ENCODE data around the gene PLA2G4D. TPM values are rescaled to one million over a fixed set of nuclear protein-coding genes. Genes with fewer than 3 reads are reported as not detected.

The PLA2G4D gene
- total RNA-seq, 6 experiments from 2014 or later, result not detected

GRCh38 chr15:42069496-42070278 is 24.7 kb downstream of the PLA2G4D start:
- H3K9me3 Mint-ChIP-seq, result peaks cover 4% of the 10 kb centered on the region; the same call in 1 of the 2 replicates
- DNase-seq, result no peak
- peaks cover 19% of the 10 kb centered on the region for H3K4me1 Mint-ChIP-seq (ENCODE audit: low read depth)
- TF ChIP-seq CTCF (IDR thresholded peaks at IDR 0.05), result no peak
- no peak overlapping the region for H3K27ac Mint-ChIP-seq
- peaks cover 5% of the 10 kb centered on the region; the same call in 1 of the 2 replicates for H3K36me3 Mint-ChIP-seq (ENCODE audit: low read depth)
- H3K4me3 Mint-ChIP-seq, result no peak overlapping the region
- peaks cover 31% of the 10 kb centered on the region for H3K27me3 Mint-ChIP-seq (ENCODE audit: insufficient read depth)

- no peak for DNase-seq
- no peak for TF ChIP-seq CTCF (IDR thresholded peaks at IDR 0.05)
- Mint-ChIP-seq H3K4me3 (no peak overlapping the region), H3K36me3 (ENCODE audit: low read depth) (peaks cover 5% of the 10 kb centered on the region; the same call in 1 of the 2 replicates), H3K27ac (no peak overlapping the region), H3K27me3 (ENCODE audit: insufficient read depth) (peaks cover 31% of the 10 kb centered on the region), H3K4me1 (ENCODE audit: low read depth) (peaks cover 19% of the 10 kb centered on the region), H3K9me3 (peaks cover 4% of the 10 kb centered on the region; the same call in 1 of the 2 replicates)
These were observed 25.3 kb downstream of the PLA2G4D start for GRCh38 chr15:42069025-42069424.

GRCh38 chr15:42068601-42069000 is 25.8 kb downstream of the PLA2G4D start:
- Mint-ChIP-seq H3K4me1 (ENCODE audit: low read depth) (peaks cover 19% of the 10 kb centered on the region), H3K36me3 (ENCODE audit: low read depth) (peaks cover 5% of the 10 kb centered on the region; the same call in 1 of the 2 replicates), H3K9me3 (peaks cover 4% of the 10 kb centered on the region; the same call in 1 of the 2 replicates), H3K27ac (no peak overlapping the region), H3K27me3 (ENCODE audit: insufficient read depth) (peaks cover 33% of the 10 kb centered on the region), H3K4me3 (no peak overlapping the region)
- TF ChIP-seq CTCF (IDR thresholded peaks at IDR 0.05), result no peak
- DNase-seq, result no peak

- Mint-ChIP-seq H3K27ac (no peak overlapping the region), H3K36me3 (ENCODE audit: low read depth) (peaks cover 5% of the 10 kb centered on the region; the same call in 1 of the 2 replicates), H3K4me1 (ENCODE audit: low read depth) (peaks cover 19% of the 10 kb centered on the region), H3K27me3 (ENCODE audit: insufficient read depth) (peaks cover 35% of the 10 kb centered on the region), H3K9me3 (peaks cover 4% of the 10 kb centered on the region; the same call in 1 of the 2 replicates), H3K4me3 (no peak overlapping the region)
- peak; percentile 4; the same call in 1 of the 2 replicates for TF ChIP-seq CTCF (IDR thresholded peaks at IDR 0.05)
- no peak for DNase-seq
These were observed 27.5 kb downstream of the PLA2G4D start for GRCh38 chr15:42066764-42067415.

- peaks cover 33% of the 10 kb centered on the region for H3K27me3 Mint-ChIP-seq (ENCODE audit: insufficient read depth)
- peaks cover 19% of the 10 kb centered on the region for H3K4me1 Mint-ChIP-seq (ENCODE audit: low read depth)
- no peak overlapping the region for H3K27ac Mint-ChIP-seq
- peaks cover 5% of the 10 kb centered on the region; the same call in 1 of the 2 replicates for H3K36me3 Mint-ChIP-seq (ENCODE audit: low read depth)
- no peak for TF ChIP-seq CTCF (IDR thresholded peaks at IDR 0.05)
- H3K4me3 Mint-ChIP-seq, result no peak overlapping the region
- DNase-seq, result no peak
- H3K9me3 Mint-ChIP-seq, result peaks cover 4% of the 10 kb centered on the region; the same call in 1 of the 2 replicates
These were observed 28.9 kb downstream of the PLA2G4D start for GRCh38 chr15:42065468-42065867.
